ENCODE results near the gene PBX4. TPM values are rescaled to one million over a fixed set of nuclear protein-coding genes. Genes with fewer than 3 reads are reported as not detected.

Gene PBX4
- total RNA-seq, 1 donor from 2014 or later: 0.82 TPM

GRCh38 chr19:19538061-19538784 lies 80.3 kb downstream of the PBX4 start, which contains the start of gene CILP2:
Gene CILP2, plus strand, starts transcription at chr19:19538265. Its CDS starts 85 bp downstream, at chr19:19538350.
- DNase-seq (ENCODE audit: low spot score): peak; percentile 57
- Mint-ChIP-seq H3K4me3 (ENCODE audit: unreplicated experiment) (peak within 1 kb of the TSS; percentile 37), H3K4me1 (ENCODE audit: unreplicated experiment) (no peaks in the 10 kb centered on the region), H3K27me3 (ENCODE audit: unreplicated experiment) (peaks cover 22% of the 10 kb centered on the region), H3K27ac (ENCODE audit: unreplicated experiment) (no peak within 1 kb of the TSS), H3K36me3 (ENCODE audit: low read depth, unreplicated experiment) (peaks cover 12% of the 10 kb centered on the region), H3K9me3 (ENCODE audit: unreplicated experiment) (no peaks in the 10 kb centered on the region)
- no peak for TF ChIP-seq CTCF (IDR thresholded peaks at IDR 0.05; ENCODE audit: unreplicated experiment)

DNA sequence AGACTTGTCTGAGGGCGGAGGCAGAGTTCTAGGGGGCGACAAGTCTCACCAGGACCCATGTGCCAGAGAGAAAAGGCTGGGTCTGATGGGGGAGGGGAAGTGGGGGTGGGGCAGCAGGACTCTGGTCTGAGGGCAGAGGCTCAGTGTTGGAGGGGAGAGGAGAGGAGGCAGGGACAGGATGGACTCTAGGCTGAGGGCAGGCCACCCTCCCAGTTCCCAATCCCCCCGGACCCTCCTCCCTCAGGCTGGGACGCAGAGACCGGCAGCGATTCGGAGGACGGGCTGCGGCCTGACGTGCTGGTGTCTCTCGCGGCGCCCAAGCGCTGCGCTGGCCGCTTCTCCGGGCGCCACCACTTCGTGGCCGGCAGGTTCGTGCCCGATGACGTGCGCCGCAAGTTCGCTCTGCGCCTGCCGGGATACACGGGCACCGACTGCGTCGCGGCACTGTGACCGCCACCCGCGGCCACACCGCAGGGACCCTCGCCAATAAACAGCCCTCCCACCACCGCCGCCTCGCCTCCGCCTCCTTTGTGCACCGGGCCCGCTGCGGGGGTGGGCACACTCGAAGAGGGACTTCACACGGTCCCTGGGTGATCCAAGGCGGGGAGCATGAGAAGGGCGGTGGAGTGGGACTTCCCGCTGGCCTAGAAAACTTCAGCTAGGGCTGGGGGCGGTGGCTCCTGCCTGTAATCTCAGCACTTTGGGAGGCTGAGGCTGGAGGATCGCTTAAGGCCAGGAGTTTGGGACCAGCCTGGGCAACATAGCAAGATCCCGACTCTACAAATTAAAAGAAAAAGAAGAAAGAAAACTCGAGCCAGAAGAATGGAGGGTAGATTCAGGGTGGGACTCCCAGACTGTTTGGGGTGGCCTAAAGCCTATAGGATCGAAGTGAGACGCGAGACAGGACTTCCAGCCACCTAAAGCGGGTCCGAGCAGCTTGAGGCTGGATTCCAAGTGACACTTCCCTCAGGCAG lies 81.1 kb downstream of the PBX4 start:
- TF ChIP-seq CTCF (IDR thresholded peaks at IDR 0.05; ENCODE audit: unreplicated experiment): no peak
- H3K27ac Mint-ChIP-seq (ENCODE audit: unreplicated experiment): no peak overlapping the region
- H3K27me3 Mint-ChIP-seq (ENCODE audit: unreplicated experiment): peaks cover 22% of the 10 kb centered on the region
- H3K9me3 Mint-ChIP-seq (ENCODE audit: unreplicated experiment): no peaks in the 10 kb centered on the region
- DNase-seq (ENCODE audit: low spot score): no peak
- no peaks in the 10 kb centered on the region for H3K4me1 Mint-ChIP-seq (ENCODE audit: unreplicated experiment)
- peaks cover 12% of the 10 kb centered on the region for H3K36me3 Mint-ChIP-seq (ENCODE audit: low read depth, unreplicated experiment)
- peak overlapping the region; percentile 77 for H3K4me3 Mint-ChIP-seq (ENCODE audit: unreplicated experiment)

- no peaks in the 10 kb centered on the region for H3K9me3 Mint-ChIP-seq (ENCODE audit: unreplicated experiment)
- DNase-seq (ENCODE audit: low spot score): no peak
- peaks cover 12% of the 10 kb centered on the region for H3K36me3 Mint-ChIP-seq (ENCODE audit: low read depth, unreplicated experiment)
- no peak overlapping the region for H3K4me3 Mint-ChIP-seq (ENCODE audit: unreplicated experiment)
- TF ChIP-seq CTCF (IDR thresholded peaks at IDR 0.05; ENCODE audit: unreplicated experiment): no peak
- H3K4me1 Mint-ChIP-seq (ENCODE audit: unreplicated experiment): peaks cover 2% of the 10 kb centered on the region
- H3K27ac Mint-ChIP-seq (ENCODE audit: unreplicated experiment): no peak overlapping the region
- peaks cover 24% of the 10 kb centered on the region for H3K27me3 Mint-ChIP-seq (ENCODE audit: unreplicated experiment)
Measured at GRCh38 chr19:19535311-19536191, 82.9 kb downstream of the PBX4 start.

DNA sequence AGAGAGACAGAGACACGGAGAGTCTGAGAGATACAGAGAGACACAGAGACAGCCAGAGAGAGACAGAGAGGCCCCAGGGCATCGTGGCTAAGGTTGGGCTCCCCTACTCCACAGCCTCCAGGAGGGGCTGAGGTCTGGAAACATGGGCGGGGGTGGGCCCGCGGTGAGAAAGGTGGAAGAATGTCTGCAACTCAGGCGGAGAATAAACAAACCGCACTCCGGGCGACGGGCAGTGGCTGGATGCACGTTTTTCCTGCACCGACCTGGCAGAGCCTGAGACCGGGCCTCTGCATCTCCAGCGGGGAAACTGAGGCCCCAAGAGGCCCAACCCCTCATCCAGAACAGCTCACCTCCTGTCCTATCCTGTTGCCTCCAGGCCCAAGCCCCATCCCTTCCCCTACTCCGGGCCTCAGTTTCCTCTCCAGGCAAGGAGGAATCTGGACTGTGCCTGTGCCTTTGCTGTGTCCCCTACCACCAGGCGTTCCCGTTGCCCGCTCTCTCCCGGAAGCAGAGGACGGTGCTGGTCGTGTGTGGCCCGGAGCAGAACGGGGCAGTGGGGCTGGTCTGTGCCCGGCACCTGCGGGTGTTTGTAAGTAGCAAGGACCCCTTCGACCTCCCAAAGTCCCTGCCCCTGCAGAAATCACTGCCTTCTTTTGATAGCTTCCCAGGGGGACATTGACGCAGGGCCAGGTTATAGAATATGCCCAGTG lies 83.8 kb downstream of the PBX4 start:
- no peak for DNase-seq (ENCODE audit: low spot score)
- Mint-ChIP-seq H3K27me3 (ENCODE audit: unreplicated experiment) (peaks cover 26% of the 10 kb centered on the region), H3K27ac (ENCODE audit: unreplicated experiment) (no peak overlapping the region), H3K4me3 (ENCODE audit: unreplicated experiment) (peak overlapping the region; percentile 6), H3K9me3 (ENCODE audit: unreplicated experiment) (no peaks in the 10 kb centered on the region), H3K4me1 (ENCODE audit: unreplicated experiment) (peaks cover 2% of the 10 kb centered on the region), H3K36me3 (ENCODE audit: low read depth, unreplicated experiment) (peaks cover 12% of the 10 kb centered on the region)
- no peak for TF ChIP-seq CTCF (IDR thresholded peaks at IDR 0.05; ENCODE audit: unreplicated experiment)

Data from endothelial cell (in vitro differentiated cells).